SK-N-SH (cell line): ENCODE measurements around the gene GGTLC3.
"Not testable (repeated sequence)": the region's sequence is repeated elsewhere in the genome, so short reads cannot be mapped to it uniquely, and the experiment has no call there.

Source experiments
- RFX5 ChIP-seq: IDR thresholded peaks from 2 replicates; pipeline ENCODE4 v1.6.1; 2012; ENCODE audit warnings: mild to moderate bottlenecking, improper control_type of control experiment, low read length
- TF ChIP-seq, protein P1 (sequence below): fragments of 200-600 bp; sonication (generic); IDR thresholded peaks from 2 replicates; pipeline ENCODE4 v1.6.1; 2017; ENCODE audit warnings: antibody characterized with exemption, mild to moderate bottlenecking, moderate library complexity

- TF ChIP-seq RFX5, result not testable (repeated sequence)
- TF ChIP-seq, protein P1, sequence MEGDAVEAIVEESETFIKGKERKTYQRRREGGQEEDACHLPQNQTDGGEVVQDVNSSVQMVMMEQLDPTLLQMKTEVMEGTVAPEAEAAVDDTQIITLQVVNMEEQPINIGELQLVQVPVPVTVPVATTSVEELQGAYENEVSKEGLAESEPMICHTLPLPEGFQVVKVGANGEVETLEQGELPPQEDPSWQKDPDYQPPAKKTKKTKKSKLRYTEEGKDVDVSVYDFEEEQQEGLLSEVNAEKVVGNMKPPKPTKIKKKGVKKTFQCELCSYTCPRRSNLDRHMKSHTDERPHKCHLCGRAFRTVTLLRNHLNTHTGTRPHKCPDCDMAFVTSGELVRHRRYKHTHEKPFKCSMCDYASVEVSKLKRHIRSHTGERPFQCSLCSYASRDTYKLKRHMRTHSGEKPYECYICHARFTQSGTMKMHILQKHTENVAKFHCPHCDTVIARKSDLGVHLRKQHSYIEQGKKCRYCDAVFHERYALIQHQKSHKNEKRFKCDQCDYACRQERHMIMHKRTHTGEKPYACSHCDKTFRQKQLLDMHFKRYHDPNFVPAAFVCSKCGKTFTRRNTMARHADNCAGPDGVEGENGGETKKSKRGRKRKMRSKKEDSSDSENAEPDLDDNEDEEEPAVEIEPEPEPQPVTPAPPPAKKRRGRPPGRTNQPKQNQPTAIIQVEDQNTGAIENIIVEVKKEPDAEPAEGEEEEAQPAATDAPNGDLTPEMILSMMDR, result not testable (repeated sequence)
Measured at GRCh38 chr22:18527752-18528596, 10.0 kb upstream of the GGTLC3 start, which contains the start of gene TMEM191B.
